ENCODE data around the gene CRIM1. TPM values are rescaled to one million over a fixed set of nuclear protein-coding genes. Genes with fewer than 3 reads are reported as not detected.

CRIM1 gene
- total and polyA plus RNA-seq, 2 of the 8 experiments (the other 6 are each of a cell fraction or from before 2014, with no cell fraction given) = 9.4 to 28.4 TPM

GRCh38 chr2:36444216-36444936 is 88.8 kb downstream of the CRIM1 start (continued):
- TF ChIP-seq, protein P1, sequence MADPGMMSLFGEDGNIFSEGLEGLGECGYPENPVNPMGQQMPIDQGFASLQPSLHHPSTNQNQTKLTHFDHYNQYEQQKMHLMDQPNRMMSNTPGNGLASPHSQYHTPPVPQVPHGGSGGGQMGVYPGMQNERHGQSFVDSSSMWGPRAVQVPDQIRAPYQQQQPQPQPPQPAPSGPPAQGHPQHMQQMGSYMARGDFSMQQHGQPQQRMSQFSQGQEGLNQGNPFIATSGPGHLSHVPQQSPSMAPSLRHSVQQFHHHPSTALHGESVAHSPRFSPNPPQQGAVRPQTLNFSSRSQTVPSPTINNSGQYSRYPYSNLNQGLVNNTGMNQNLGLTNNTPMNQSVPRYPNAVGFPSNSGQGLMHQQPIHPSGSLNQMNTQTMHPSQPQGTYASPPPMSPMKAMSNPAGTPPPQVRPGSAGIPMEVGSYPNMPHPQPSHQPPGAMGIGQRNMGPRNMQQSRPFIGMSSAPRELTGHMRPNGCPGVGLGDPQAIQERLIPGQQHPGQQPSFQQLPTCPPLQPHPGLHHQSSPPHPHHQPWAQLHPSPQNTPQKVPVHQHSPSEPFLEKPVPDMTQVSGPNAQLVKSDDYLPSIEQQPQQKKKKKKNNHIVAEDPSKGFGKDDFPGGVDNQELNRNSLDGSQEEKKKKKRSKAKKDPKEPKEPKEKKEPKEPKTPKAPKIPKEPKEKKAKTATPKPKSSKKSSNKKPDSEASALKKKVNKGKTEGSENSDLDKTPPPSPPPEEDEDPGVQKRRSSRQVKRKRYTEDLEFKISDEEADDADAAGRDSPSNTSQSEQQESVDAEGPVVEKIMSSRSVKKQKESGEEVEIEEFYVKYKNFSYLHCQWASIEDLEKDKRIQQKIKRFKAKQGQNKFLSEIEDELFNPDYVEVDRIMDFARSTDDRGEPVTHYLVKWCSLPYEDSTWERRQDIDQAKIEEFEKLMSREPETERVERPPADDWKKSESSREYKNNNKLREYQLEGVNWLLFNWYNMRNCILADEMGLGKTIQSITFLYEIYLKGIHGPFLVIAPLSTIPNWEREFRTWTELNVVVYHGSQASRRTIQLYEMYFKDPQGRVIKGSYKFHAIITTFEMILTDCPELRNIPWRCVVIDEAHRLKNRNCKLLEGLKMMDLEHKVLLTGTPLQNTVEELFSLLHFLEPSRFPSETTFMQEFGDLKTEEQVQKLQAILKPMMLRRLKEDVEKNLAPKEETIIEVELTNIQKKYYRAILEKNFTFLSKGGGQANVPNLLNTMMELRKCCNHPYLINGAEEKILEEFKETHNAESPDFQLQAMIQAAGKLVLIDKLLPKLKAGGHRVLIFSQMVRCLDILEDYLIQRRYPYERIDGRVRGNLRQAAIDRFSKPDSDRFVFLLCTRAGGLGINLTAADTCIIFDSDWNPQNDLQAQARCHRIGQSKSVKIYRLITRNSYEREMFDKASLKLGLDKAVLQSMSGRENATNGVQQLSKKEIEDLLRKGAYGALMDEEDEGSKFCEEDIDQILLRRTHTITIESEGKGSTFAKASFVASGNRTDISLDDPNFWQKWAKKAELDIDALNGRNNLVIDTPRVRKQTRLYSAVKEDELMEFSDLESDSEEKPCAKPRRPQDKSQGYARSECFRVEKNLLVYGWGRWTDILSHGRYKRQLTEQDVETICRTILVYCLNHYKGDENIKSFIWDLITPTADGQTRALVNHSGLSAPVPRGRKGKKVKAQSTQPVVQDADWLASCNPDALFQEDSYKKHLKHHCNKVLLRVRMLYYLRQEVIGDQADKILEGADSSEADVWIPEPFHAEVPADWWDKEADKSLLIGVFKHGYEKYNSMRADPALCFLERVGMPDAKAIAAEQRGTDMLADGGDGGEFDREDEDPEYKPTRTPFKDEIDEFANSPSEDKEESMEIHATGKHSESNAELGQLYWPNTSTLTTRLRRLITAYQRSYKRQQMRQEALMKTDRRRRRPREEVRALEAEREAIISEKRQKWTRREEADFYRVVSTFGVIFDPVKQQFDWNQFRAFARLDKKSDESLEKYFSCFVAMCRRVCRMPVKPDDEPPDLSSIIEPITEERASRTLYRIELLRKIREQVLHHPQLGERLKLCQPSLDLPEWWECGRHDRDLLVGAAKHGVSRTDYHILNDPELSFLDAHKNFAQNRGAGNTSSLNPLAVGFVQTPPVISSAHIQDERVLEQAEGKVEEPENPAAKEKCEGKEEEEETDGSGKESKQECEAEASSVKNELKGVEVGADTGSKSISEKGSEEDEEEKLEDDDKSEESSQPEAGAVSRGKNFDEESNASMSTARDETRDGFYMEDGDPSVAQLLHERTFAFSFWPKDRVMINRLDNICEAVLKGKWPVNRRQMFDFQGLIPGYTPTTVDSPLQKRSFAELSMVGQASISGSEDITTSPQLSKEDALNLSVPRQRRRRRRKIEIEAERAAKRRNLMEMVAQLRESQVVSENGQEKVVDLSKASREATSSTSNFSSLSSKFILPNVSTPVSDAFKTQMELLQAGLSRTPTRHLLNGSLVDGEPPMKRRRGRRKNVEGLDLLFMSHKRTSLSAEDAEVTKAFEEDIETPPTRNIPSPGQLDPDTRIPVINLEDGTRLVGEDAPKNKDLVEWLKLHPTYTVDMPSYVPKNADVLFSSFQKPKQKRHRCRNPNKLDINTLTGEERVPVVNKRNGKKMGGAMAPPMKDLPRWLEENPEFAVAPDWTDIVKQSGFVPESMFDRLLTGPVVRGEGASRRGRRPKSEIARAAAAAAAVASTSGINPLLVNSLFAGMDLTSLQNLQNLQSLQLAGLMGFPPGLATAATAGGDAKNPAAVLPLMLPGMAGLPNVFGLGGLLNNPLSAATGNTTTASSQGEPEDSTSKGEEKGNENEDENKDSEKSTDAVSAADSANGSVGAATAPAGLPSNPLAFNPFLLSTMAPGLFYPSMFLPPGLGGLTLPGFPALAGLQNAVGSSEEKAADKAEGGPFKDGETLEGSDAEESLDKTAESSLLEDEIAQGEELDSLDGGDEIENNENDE (IDR thresholded peaks at IDR 0.05; ENCODE audit: insufficient replicate concordance, low read length) = no peak
